Peyer's patch (tissue), 4 donors: ENCODE data around the gene OXCT1. TPM values are rescaled to one million over a fixed set of nuclear protein-coding genes. Genes with fewer than 3 reads are reported as not detected.

Experiments
- DNase-seq, 3 donors: peaks; one replicate each; pipeline ENCODE4 v3.0.0-alpha.2; 2017 to 2019
- H3K27ac ChIP-seq, 4 donors: fragments of 200-600 bp; sonication (generic); one replicate each; pipeline ENCODE4 v1.5.1; 2016 to 2019
- H3K27me3 ChIP-seq, 2 donors: fragments of 200-600 bp; sonication (generic); one replicate each; pipeline ENCODE4 v1.5.1; 2019
- H3K36me3 ChIP-seq, 3 donors: fragments of 200-600 bp; sonication (generic); one replicate each; pipeline ENCODE4 v1.5.1; 2016 to 2019
- H3K4me1 ChIP-seq, 4 donors: fragments of 200-600 bp; sonication (generic); one replicate each; pipeline ENCODE4 v1.5.1; 2016 to 2019
- H3K4me3 ChIP-seq, 4 donors: fragments of 200-600 bp; sonication (generic); 1 replicate in 3 of 4; 2 replicates in 1 of 4; pipeline ENCODE4 v1.5.1; 2016 to 2019; ENCODE audit warnings: mild to moderate bottlenecking in 1 of 4
- H3K9me3 ChIP-seq, 4 donors: fragments of 200-600 bp; sonication (generic); one replicate each; pipeline ENCODE4 v1.5.1; 2016 to 2019; ENCODE audit warnings: mild to moderate bottlenecking in 1 of 4
- POLR2A ChIP-seq, 2 donors: fragments of 450-650 bp; IDR thresholded peaks; one replicate each; pipeline ENCODE4 v1.5.1; 2017; ENCODE audit warnings: antibody characterized with exemption in 2 of 2, mild to moderate bottlenecking in 2 of 2, moderate library complexity in 2 of 2
- total RNA-seq, 4 donors: library from RNA; depleted of rRNA; stranded (reverse); fragments of >200 nt; gene quantifications; one replicate each; pipeline ENCODE4 v1.1.0, GENCODE V29; 2016
- TF ChIP-seq, protein P1 (sequence below), 6 experiments: fragments of 450-650 bp in 4 of 6; fragments of 200-600 bp in 2 of 6; sonication (generic) in 1 of 6; IDR thresholded peaks; one replicate each; pipeline ENCODE4 v1.5.1; 2017 to 2019; ENCODE audit warnings: antibody characterized with exemption in 6 of 6, mild to moderate bottlenecking in 3 of 6, moderate library complexity in 1 of 6

OXCT1 gene
- total RNA-seq, 4 donors from 2014 or later: 6.0 to 19.8 (median 10.0) TPM

DNA sequence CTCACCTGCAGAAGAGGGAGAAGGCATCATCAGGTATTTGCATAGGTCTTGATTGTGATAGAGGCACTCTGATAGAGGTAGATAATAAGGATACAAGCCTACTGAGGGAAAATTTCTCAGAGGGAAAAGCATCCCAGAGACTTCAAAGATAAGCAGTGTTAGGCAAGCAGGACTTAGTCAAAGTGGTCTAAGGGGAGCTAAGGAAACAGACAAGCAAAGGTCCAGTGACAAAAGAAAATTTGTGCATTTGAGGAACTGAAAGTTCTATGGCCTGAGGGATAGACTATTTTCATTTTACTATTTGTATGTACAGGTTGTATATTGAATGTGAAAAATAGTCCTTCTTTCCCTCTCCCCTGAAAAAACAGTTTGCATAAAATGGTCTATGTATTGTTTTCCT is 27.4 kb downstream of the OXCT1 start:
- TF ChIP-seq POLR2A (IDR thresholded peaks at IDR 0.05): no peak
- TF ChIP-seq, protein P1, sequence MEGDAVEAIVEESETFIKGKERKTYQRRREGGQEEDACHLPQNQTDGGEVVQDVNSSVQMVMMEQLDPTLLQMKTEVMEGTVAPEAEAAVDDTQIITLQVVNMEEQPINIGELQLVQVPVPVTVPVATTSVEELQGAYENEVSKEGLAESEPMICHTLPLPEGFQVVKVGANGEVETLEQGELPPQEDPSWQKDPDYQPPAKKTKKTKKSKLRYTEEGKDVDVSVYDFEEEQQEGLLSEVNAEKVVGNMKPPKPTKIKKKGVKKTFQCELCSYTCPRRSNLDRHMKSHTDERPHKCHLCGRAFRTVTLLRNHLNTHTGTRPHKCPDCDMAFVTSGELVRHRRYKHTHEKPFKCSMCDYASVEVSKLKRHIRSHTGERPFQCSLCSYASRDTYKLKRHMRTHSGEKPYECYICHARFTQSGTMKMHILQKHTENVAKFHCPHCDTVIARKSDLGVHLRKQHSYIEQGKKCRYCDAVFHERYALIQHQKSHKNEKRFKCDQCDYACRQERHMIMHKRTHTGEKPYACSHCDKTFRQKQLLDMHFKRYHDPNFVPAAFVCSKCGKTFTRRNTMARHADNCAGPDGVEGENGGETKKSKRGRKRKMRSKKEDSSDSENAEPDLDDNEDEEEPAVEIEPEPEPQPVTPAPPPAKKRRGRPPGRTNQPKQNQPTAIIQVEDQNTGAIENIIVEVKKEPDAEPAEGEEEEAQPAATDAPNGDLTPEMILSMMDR (IDR thresholded peaks at IDR 0.05): no peak
- Histone ChIP-seq H3K9me3 (no peaks in the 10 kb centered on the region), H3K4me3 (no peak overlapping the region), H3K36me3 (peaks cover 0 to 6% (median 0%) of the 10 kb centered on the region in 3 donors), H3K27ac (no peak overlapping the region), H3K27me3 (no peaks in the 10 kb centered on the region), H3K4me1 (no peaks in the 10 kb centered on the region)
- no peak for DNase-seq

DNA sequence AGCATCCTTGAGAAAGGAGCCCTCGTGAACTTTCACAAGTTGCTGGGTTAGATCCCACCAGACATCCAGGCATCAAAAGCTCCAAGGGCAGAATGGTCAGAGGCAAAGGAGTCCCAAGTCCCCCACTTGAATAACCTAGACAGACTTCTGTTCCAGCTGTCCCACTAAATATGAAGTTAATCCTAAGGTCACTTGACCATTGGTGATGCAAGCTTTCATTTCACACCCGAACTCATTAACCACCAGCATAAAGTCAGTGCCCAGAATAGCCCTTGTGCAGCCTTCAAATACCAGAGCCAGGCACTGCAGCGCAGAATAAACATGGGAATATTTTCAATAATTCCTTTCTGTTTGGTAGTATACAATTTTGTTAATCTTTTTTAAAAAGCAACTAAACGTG is 28.9 kb downstream of the OXCT1 start:
- H3K27ac ChIP-seq: no peak overlapping the region
- TF ChIP-seq, protein P1 (IDR thresholded peaks at IDR 0.05): no peak
- no peak for TF ChIP-seq POLR2A (IDR thresholded peaks at IDR 0.05)

DNA sequence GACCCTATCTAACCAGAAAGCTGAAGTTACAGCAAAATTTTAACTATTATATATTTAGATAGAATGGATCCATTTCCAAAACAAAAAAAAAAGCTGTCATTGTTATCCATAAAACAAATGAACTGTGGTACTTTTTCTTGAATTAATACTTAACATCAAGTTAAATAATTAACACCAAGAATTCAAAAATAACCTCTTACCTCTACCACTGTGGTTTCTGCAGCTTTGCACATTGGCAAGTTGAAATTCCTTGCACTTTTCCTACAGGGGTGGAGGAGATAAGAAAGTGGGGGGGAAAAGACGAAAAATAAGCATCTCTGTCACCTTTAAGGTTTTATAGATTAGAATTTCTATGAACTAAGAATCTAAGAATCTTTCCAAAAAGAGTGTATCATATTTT is 30.0 kb downstream of the OXCT1 start:
- peaks cover 0 to 6% (median 0%) of the 10 kb centered on the region in 3 donors for H3K36me3 ChIP-seq
- no peak overlapping the region for H3K4me3 ChIP-seq
- no peaks in the 10 kb centered on the region for H3K4me1 ChIP-seq
- no peak overlapping the region for H3K27ac ChIP-seq
- TF ChIP-seq POLR2A (IDR thresholded peaks at IDR 0.05): no peak
- no peaks in the 10 kb centered on the region for H3K27me3 ChIP-seq
- no peak for DNase-seq
- no peaks in the 10 kb centered on the region for H3K9me3 ChIP-seq

More for the DNA sequence above, 28.9 kb downstream of the OXCT1 start:
- H3K4me3 ChIP-seq: no peak overlapping the region
- peaks cover 0 to 6% (median 0%) of the 10 kb centered on the region in 3 donors for H3K36me3 ChIP-seq
- no peaks in the 10 kb centered on the region for H3K4me1 ChIP-seq
- no peaks in the 10 kb centered on the region for H3K27me3 ChIP-seq
- H3K9me3 ChIP-seq: no peaks in the 10 kb centered on the region
- DNase-seq: no peak

DNA sequence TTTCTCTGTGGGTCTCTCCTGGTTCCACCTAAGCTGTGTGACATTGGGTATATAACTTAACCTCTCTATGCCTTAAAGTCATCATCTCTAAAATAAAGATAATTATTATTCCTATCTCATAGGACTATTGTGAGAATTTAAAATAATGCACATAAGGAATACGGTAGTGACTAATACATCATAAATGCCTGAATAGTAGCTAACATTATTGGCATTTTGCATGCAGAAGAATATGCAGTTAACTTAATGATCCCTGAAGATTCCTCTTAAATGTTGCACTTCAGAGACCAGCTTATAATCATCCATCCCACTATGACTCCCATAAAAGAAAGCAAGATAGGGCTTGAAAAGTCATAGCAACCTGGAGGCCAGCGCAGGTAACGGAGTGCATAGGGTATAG is 32.4 kb downstream of the OXCT1 start:
- Histone ChIP-seq H3K4me1 (no peaks in the 10 kb centered on the region), H3K9me3 (no peaks in the 10 kb centered on the region), H3K27me3 (no peaks in the 10 kb centered on the region), H3K27ac (no peak overlapping the region), H3K36me3 (peaks cover 0 to 8% (median 0%) of the 10 kb centered on the region in 3 donors), H3K4me3 (no peak overlapping the region)
- no peak for DNase-seq
- no peak for TF ChIP-seq POLR2A (IDR thresholded peaks at IDR 0.05)
- TF ChIP-seq, protein P1 (IDR thresholded peaks at IDR 0.05): no peak

DNA sequence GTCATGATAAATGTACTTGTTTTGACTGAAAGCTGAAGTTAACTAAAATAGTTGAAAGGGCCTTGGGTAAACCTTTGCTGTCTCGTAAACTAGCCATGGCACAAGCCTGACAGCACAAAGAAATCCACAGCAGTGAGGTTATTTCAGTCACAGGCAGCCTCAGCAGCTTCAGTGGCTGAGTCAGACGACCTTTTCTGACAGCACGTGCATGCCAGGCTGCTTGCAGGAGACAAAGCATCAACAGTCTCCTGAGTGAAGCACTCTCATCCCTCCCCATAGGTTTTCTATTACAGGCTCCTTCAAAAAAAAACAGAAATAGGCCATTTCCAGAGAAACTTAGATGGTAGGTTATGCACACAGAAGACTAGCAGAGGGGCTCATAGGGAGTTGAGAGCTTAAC is 34.6 kb downstream of the OXCT1 start:
- H3K27ac ChIP-seq: peak overlapping the region in 1 of 4 donors; percentile 3
- H3K27me3 ChIP-seq: no peaks in the 10 kb centered on the region
- H3K9me3 ChIP-seq: no peaks in the 10 kb centered on the region
- H3K4me1 ChIP-seq: no peaks in the 10 kb centered on the region
- no peak for DNase-seq
- H3K4me3 ChIP-seq: no peak overlapping the region
- TF ChIP-seq, protein P1 (IDR thresholded peaks at IDR 0.05): no peak
- TF ChIP-seq POLR2A (IDR thresholded peaks at IDR 0.05): no peak
- peaks cover 0 to 15% (median 0%) of the 10 kb centered on the region in 3 donors for H3K36me3 ChIP-seq

DNA sequence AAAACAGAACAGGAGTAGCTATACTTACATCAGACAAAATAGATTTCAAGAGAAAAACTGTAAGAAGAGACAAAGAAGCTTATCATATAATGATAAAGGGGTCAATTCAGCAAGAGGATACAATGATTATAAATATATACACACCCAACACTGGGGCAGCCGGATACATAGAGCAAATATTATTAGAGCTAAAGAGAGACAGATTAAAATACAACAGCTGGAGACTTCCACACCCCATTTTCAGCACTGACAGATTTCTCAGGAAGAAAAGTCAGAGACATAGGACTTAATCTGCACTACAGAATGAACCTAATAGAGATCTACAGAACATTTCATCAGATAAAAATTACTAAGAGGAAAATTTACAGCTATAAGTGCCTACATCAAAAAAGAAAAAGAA is 35.7 kb downstream of the OXCT1 start:
- H3K36me3 ChIP-seq: peaks cover 0 to 15% (median 0%) of the 10 kb centered on the region in 3 donors
- no peak for DNase-seq

More for the DNA sequence above, 35.7 kb downstream of the OXCT1 start:
- no peak for TF ChIP-seq POLR2A (IDR thresholded peaks at IDR 0.05)
- TF ChIP-seq, protein P1 (IDR thresholded peaks at IDR 0.05): no peak
- H3K4me3 ChIP-seq: no peak overlapping the region
- no peaks in the 10 kb centered on the region for H3K9me3 ChIP-seq
- no peaks in the 10 kb centered on the region for H3K27me3 ChIP-seq
- H3K27ac ChIP-seq: no peak overlapping the region
- H3K4me1 ChIP-seq: no peaks in the 10 kb centered on the region
